Measurements from ENCODE around the gene SLC40A1.

SLC40A1 gene

DNA sequence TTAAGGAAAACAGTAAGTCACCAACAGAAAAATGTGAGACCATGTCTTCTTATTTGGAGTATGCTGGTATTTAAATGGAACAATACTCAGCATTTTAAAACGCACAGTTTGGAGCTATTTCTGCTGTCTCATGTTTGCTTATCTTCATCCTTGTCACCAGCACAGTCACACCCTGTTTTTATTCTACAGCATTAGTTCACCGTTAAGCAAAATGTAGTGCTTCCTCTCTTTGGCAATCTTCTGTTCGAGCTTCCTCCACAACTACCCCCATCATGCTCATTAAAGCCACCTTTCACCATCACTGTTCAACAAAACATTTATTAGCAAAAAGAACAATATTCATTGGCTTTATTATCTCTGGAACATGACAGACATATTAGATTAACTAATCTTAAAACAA lies 64.0 kb downstream of the SLC40A1 start:
- Histone ChIP-seq H3K9me3 (ENCODE audit: low read length) (no peaks in the 10 kb centered on the region), H3K27me3 (ENCODE audit: control insufficient read depth in 1 of 2, insufficient read depth in 2 of 2, low read length in 2 of 2) (no peaks in the 10 kb centered on the region), H3K4me1 (ENCODE audit: insufficient read depth, low read length) (peaks cover 5% of the 10 kb centered on the region), H3K4me3 (ENCODE audit: low read depth in 1 of 2, low read length in 2 of 2) (no peak overlapping the region), H3K9ac (ENCODE audit: low read length) (no peak overlapping the region), H3K27ac (ENCODE audit: low read depth, low read length) (no peak overlapping the region), H3K36me3 (ENCODE audit: insufficient read depth, low read length) (no peaks in the 10 kb centered on the region)

DNA sequence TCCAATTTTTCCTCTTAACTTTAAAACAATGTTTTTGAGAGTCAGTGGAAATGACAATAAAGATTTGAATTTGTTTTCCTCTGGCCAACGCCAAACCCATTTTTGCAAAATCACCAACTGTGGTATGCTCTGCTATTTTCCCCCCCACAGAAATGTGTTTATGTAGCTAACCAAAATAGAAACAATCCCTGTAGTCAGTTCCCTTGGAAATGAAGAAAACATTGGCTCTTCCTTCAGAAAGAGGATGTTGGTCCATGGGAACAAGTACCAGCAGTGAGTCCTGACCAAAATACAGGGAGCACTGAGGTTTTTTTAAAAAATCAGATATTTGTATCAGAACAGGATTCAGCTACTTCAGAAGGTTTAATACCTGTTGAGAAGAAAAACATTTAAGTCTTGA lies 65.3 kb downstream of the SLC40A1 start:
- Histone ChIP-seq H3K9ac (ENCODE audit: low read length) (no peak overlapping the region), H3K9me3 (ENCODE audit: low read length) (no peaks in the 10 kb centered on the region), H3K4me1 (ENCODE audit: insufficient read depth, low read length) (peaks cover 5% of the 10 kb centered on the region), H3K4me3 (ENCODE audit: low read depth in 1 of 2, low read length in 2 of 2) (no peak overlapping the region), H3K27ac (ENCODE audit: low read depth, low read length) (no peak overlapping the region), H3K27me3 (ENCODE audit: control insufficient read depth in 1 of 2, insufficient read depth in 2 of 2, low read length in 2 of 2) (no peaks in the 10 kb centered on the region), H3K36me3 (ENCODE audit: insufficient read depth, low read length) (no peaks in the 10 kb centered on the region)

DNA sequence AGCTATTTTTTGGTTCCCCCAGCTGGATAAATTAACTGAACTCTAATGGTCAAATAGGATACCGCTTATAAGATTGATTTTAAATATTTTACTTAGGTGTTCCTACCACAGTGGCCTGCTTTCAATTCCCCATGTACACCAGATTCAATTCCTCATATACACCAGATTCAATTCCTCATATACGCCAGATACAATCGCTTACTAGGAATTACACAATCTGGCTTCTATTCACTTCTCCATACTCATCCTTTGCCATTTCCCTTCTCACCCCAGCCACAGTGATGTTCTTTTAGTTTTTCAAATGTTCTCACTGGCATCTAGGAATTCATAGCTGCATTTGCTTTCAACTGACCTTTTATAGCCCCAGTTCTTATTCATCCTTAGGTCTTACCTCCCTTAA lies 66.5 kb downstream of the SLC40A1 start:
- H3K36me3 ChIP-seq (ENCODE audit: insufficient read depth, low read length): no peaks in the 10 kb centered on the region
- no peaks in the 10 kb centered on the region for H3K9me3 ChIP-seq (ENCODE audit: low read length)
- no peak overlapping the region for H3K9ac ChIP-seq (ENCODE audit: low read length)
- no peak overlapping the region for H3K27ac ChIP-seq (ENCODE audit: low read depth, low read length)
- H3K4me3 ChIP-seq (ENCODE audit: low read depth in 1 of 2, low read length in 2 of 2): no peak overlapping the region
- H3K27me3 ChIP-seq (ENCODE audit: control insufficient read depth in 1 of 2, insufficient read depth in 2 of 2, low read length in 2 of 2): no peaks in the 10 kb centered on the region
- peaks cover 5% of the 10 kb centered on the region for H3K4me1 ChIP-seq (ENCODE audit: insufficient read depth, low read length)

DNA sequence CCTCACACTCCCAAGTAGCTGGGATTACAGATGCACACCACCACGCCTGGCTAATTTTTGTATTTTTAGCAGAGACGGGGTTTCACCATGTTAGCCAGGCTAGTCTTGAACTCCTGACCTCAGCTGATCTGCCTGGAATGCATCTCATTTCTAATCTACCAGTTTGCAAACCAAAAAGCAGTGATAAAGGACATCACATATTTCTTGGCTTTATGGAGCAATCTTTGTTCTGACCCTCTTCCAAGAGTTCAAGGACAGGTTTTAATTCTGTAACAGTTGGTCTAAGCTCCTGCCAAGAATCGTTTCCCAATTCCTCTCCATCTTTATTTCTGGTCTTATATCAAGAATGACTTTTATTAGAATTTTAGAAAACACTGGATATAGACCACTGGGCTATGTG lies 67.7 kb downstream of the SLC40A1 start:
- no peak overlapping the region for H3K27ac ChIP-seq (ENCODE audit: low read depth, low read length)
- H3K9ac ChIP-seq (ENCODE audit: low read length): no peak overlapping the region

GRCh38 chr2:189511960-189512319 lies 68.6 kb downstream of the SLC40A1 start:
- Histone ChIP-seq H3K4me3 (ENCODE audit: low read depth in 1 of 2, low read length in 2 of 2) (no peak overlapping the region), H3K27me3 (ENCODE audit: control insufficient read depth in 1 of 2, insufficient read depth in 2 of 2, low read length in 2 of 2) (no peaks in the 10 kb centered on the region), H3K36me3 (ENCODE audit: insufficient read depth, low read length) (no peaks in the 10 kb centered on the region), H3K4me1 (ENCODE audit: insufficient read depth, low read length) (peaks cover 5% of the 10 kb centered on the region), H3K9ac (ENCODE audit: low read length) (no peak overlapping the region), H3K27ac (ENCODE audit: low read depth, low read length) (no peak overlapping the region), H3K9me3 (ENCODE audit: low read length) (no peaks in the 10 kb centered on the region)

More for the DNA sequence above, 67.7 kb downstream of the SLC40A1 start:
- Histone ChIP-seq H3K36me3 (ENCODE audit: insufficient read depth, low read length) (no peaks in the 10 kb centered on the region), H3K4me3 (ENCODE audit: low read depth in 1 of 2, low read length in 2 of 2) (no peak overlapping the region), H3K9me3 (ENCODE audit: low read length) (no peaks in the 10 kb centered on the region), H3K4me1 (ENCODE audit: insufficient read depth, low read length) (peaks cover 5% of the 10 kb centered on the region), H3K27me3 (ENCODE audit: control insufficient read depth in 1 of 2, insufficient read depth in 2 of 2, low read length in 2 of 2) (no peaks in the 10 kb centered on the region)

DNA sequence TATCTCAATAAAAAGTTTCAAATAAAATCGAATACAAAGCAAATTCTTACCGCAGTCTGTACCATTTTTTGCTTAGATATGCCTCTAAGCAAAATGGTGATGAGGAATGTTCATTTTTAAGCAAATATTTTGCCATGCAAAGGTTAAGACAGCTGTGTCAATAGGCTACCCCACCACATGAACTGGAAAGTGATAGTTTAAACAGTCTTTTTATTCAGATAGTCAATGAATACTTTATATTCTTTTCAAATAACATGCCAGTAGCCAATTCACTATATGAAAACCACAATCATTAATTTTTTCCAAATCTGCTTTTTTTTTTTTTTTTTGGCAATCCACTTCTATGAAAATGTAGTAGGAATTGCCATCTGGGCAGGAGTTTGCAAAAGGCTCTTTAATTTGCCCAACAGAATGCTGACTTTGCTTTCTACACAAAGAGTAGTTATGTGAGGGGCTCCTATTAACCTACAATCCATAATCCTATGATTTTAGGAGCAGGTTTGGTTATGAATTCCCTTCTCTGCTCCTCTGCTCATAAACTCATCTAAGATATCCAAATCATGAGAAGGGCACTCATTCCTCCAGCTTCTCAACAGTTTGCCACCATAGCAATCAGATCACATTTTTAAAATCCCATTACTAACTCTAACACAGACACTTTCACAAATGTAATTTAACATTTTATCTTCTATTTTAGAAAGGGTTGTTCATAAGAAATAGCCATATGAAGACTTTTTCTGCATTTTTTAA lies 69.2 kb downstream of the SLC40A1 start:
- Histone ChIP-seq H3K9me3 (ENCODE audit: low read length) (no peaks in the 10 kb centered on the region), H3K4me3 (ENCODE audit: low read depth in 1 of 2, low read length in 2 of 2) (no peak overlapping the region), H3K36me3 (ENCODE audit: insufficient read depth, low read length) (no peaks in the 10 kb centered on the region), H3K4me1 (ENCODE audit: insufficient read depth, low read length) (peaks cover 5% of the 10 kb centered on the region), H3K9ac (ENCODE audit: low read length) (no peak overlapping the region), H3K27me3 (ENCODE audit: control insufficient read depth in 1 of 2, insufficient read depth in 2 of 2, low read length in 2 of 2) (no peaks in the 10 kb centered on the region), H3K27ac (ENCODE audit: low read depth, low read length) (no peak overlapping the region)

Measured in muscle layer of colon (tissue), 2 donors.